A673 (cell line): Measurements from ENCODE around the gene CCSER1.

Experiments used
- CTCF ChIP-seq: fragments of 300-800, 200-600 bp; sonication (generic); conservative IDR thresholded peaks from 2 replicates; pipeline ENCODE4 v1.5.1; 2017; ENCODE audit warnings: low read depth, mild to moderate bottlenecking, antibody characterized with exemption, low read length, moderate library complexity, mixed read lengths
- EZH2 ChIP-seq: fragments of 200-600 bp; sonication (generic); IDR thresholded peaks from 2 replicates; pipeline ENCODE4 v1.6.1; 2017; ENCODE audit warnings: borderline replicate concordance, low read depth, mild to moderate bottlenecking, mixed read lengths, antibody characterized with exemption, low read length; ENCODE audit not compliant: poor library complexity, severe bottlenecking

- TF ChIP-seq CTCF (no peak), EZH2 (no peak)
These were observed 54.5 kb downstream of the CCSER1 start for GRCh38 chr4:90181644-90182043.
